NCI-H82 treated with DMSO at 0.1 percent for 48 hours (cell line): Measurements from ENCODE around the gene MSL3B.
A peak's percentile ranks its signal among the peaks of the same experiment; 100 is the strongest.

Source experiments
- DNase-seq: peaks from one replicate; lab custom pipeline; 2025; ENCODE audit not compliant: unreplicated experiment; lab: John Stamatoyannopoulos, UW

MSL3B gene

GRCh38 chr2:233817995-233818638 lies 50.1 kb downstream of the MSL3B start:
- DNase-seq = no peak

- no peak for DNase-seq
Observed at GRCh38 chr2:233817361-233817911, 50.8 kb downstream of the MSL3B start.

GRCh38 chr2:233816771-233817170 lies 51.4 kb downstream of the MSL3B start:
- DNase-seq = no peak

- peak; percentile 13 for DNase-seq
Observed at GRCh38 chr2:233816334-233816733, 51.9 kb downstream of the MSL3B start.

- DNase-seq = no peak
Observed at GRCh38 chr2:233815861-233816260, 52.3 kb downstream of the MSL3B start.
